ENCODE measurements around the gene PID1.

Gene PID1

DNA sequence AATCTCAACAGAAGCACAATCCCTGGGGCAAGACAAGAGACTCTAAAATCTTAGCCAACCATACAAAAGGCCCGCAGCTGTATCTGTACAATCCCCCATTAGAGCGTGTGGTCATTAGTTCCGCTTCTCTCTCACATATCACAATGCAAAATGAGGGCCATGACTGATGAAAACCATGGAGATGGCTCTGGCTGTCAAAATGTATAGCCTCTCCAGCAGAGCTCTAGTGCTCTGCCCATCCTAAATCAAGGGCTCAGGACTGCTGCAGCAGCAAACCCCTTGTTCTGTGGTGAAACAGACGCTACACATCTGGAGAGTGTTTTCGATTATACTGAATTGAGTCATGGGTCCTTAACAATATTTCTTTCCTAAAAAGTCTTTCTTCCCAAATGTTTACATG is 221.0 kb downstream of the PID1 start:
- no peak overlapping the region for H3K4me3 Mint-ChIP-seq
- no peaks in the 10 kb centered on the region for H3K27me3 Mint-ChIP-seq
- H3K27ac Mint-ChIP-seq, result no peak overlapping the region
- H3K9me3 Mint-ChIP-seq (ENCODE audit: low read depth), result peaks cover 15% of the 10 kb centered on the region
- no peaks in the 10 kb centered on the region for H3K4me1 Mint-ChIP-seq (ENCODE audit: low read depth)
- H3K36me3 Mint-ChIP-seq, result no peaks in the 10 kb centered on the region

DNA sequence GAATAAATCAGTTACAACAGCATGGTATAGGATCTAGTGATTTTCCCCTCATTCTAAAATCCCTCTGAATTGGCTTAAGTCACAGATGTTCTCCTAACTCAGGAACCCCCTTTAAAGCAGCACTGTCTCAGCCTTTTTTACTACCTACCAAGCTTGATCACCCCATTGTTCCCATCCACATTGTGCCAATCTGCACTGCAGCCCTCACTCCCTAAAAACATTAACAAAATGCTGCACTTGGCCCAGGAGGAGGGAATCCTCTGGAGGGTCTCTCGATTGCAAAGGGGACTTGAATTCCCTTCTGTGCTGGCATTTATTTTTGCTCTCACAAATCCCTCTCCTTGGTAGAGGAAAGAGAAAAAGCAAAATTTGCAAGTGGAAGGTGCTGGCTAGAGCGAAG is 223.0 kb downstream of the PID1 start:
- no peaks in the 10 kb centered on the region for H3K4me1 Mint-ChIP-seq (ENCODE audit: low read depth)

GRCh38 chr2:229045671-229046070 is 225.4 kb downstream of the PID1 start:
- no peak overlapping the region for H3K27ac Mint-ChIP-seq
- H3K4me1 Mint-ChIP-seq (ENCODE audit: low read depth), result no peaks in the 10 kb centered on the region

More for the DNA sequence above, 223.0 kb downstream of the PID1 start:
- H3K27me3 Mint-ChIP-seq, result no peaks in the 10 kb centered on the region
- H3K4me3 Mint-ChIP-seq, result no peak overlapping the region
- H3K36me3 Mint-ChIP-seq, result no peaks in the 10 kb centered on the region
- H3K9me3 Mint-ChIP-seq (ENCODE audit: low read depth), result peaks cover 7% of the 10 kb centered on the region
- no peak overlapping the region for H3K27ac Mint-ChIP-seq

GRCh38 chr2:229044581-229044980 is 226.5 kb downstream of the PID1 start:
- Mint-ChIP-seq H3K27me3 (no peaks in the 10 kb centered on the region), H3K36me3 (no peaks in the 10 kb centered on the region), H3K4me3 (no peak overlapping the region), H3K4me1 (ENCODE audit: low read depth) (no peaks in the 10 kb centered on the region), H3K27ac (no peak overlapping the region), H3K9me3 (ENCODE audit: low read depth) (peaks cover under 1% of the 10 kb centered on the region)

More at GRCh38 chr2:229045671-229046070, 225.4 kb downstream of the PID1 start:
- Mint-ChIP-seq H3K27me3 (no peaks in the 10 kb centered on the region), H3K4me3 (no peak overlapping the region), H3K36me3 (no peaks in the 10 kb centered on the region), H3K9me3 (ENCODE audit: low read depth) (peaks cover 7% of the 10 kb centered on the region)

DNA sequence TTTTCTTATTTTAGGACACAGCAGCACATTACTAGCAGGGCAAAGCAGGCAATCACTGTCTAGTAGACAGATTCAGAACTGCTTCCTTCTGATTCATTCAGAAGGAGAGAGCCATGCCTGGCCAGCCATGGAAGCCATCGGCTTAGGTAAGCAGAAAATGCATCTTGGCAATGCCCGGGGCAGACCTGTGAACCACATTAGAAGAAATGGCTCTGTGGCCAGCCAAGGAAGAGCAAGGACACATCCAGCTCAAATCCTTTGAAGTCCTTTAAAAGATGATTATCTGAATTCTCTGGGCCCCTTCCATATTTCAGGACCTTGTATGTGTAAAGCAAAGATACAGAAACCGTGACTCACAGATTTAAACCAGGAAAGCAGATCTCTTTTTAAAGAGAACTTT is 227.4 kb downstream of the PID1 start:
- H3K4me3 Mint-ChIP-seq, result no peak overlapping the region
- no peaks in the 10 kb centered on the region for H3K36me3 Mint-ChIP-seq
- H3K27me3 Mint-ChIP-seq, result no peaks in the 10 kb centered on the region
- no peak overlapping the region for H3K27ac Mint-ChIP-seq
- H3K9me3 Mint-ChIP-seq (ENCODE audit: low read depth), result no peaks in the 10 kb centered on the region
- no peaks in the 10 kb centered on the region for H3K4me1 Mint-ChIP-seq (ENCODE audit: low read depth)

- Mint-ChIP-seq H3K9me3 (ENCODE audit: low read depth) (no peaks in the 10 kb centered on the region), H3K27me3 (no peaks in the 10 kb centered on the region), H3K36me3 (no peaks in the 10 kb centered on the region), H3K4me1 (ENCODE audit: low read depth) (no peaks in the 10 kb centered on the region), H3K27ac (no peak overlapping the region), H3K4me3 (no peak overlapping the region)
Observed at GRCh38 chr2:229042349-229042748, 228.7 kb downstream of the PID1 start.

- Mint-ChIP-seq H3K9me3 (ENCODE audit: low read depth) (no peaks in the 10 kb centered on the region), H3K27ac (no peak overlapping the region), H3K27me3 (no peaks in the 10 kb centered on the region), H3K36me3 (no peaks in the 10 kb centered on the region), H3K4me1 (ENCODE audit: low read depth) (no peaks in the 10 kb centered on the region), H3K4me3 (no peak overlapping the region)
Observed at GRCh38 chr2:229041691-229042090, 229.4 kb downstream of the PID1 start.

- Mint-ChIP-seq H3K4me1 (ENCODE audit: low read depth) (no peaks in the 10 kb centered on the region), H3K27me3 (no peaks in the 10 kb centered on the region), H3K36me3 (no peaks in the 10 kb centered on the region), H3K4me3 (no peak overlapping the region), H3K27ac (no peak overlapping the region), H3K9me3 (ENCODE audit: low read depth) (no peaks in the 10 kb centered on the region)
Observed at GRCh38 chr2:229037621-229038020, 233.5 kb downstream of the PID1 start.

DNA sequence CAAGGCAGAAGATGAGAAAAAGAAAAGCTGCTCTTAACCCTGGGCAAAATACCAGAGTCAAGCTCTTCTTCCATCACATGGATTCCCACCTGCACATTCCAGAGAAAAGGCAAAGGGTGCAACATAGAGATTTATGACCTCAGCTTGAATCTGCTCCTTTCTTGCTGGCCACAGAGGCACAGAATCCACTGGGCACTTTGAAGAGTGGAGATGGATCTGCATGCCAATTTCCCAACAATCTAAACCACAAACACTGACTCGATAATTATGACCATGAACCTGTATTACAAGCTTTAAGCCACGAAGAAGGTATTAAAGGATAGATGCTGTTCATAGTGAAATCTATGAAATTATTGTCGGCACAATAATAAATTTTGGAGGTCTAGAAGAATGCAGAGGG is 237.3 kb downstream of the PID1 start:
- H3K27ac Mint-ChIP-seq, result no peak overlapping the region
- no peaks in the 10 kb centered on the region for H3K36me3 Mint-ChIP-seq
- peaks cover 4% of the 10 kb centered on the region for H3K9me3 Mint-ChIP-seq (ENCODE audit: low read depth)
- no peaks in the 10 kb centered on the region for H3K27me3 Mint-ChIP-seq
- H3K4me3 Mint-ChIP-seq, result no peak overlapping the region
- no peaks in the 10 kb centered on the region for H3K4me1 Mint-ChIP-seq (ENCODE audit: low read depth)

DNA sequence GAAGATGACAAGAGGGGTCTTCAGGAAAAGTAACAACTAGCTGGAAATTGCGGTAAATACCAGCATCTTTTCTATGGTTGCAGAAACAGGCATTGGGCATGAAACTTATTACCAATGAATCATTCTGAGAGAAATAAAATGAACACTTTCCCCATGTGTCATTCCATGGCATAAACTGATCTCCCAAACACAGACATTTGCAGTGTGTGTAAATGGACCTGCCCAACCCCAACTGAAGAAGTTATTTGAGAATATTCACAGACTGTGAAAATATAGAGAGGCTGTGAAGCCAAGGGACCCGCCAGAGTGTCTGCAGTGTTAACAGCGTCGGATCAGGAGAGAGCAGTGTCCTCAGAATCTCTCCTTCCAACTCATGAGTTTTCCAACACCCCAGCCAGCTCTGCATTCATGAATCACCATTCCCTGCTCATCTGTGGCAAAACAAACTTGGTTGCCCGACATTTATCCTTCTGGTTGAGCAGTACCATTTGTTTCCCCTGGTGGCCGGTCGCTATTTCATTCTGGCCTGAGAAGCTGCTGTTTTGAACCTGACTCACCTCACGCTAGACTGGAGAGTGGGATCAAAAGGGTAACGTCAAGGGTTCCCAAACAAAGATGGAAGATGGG is 238.4 kb downstream of the PID1 start:
- no peaks in the 10 kb centered on the region for H3K36me3 Mint-ChIP-seq
- H3K4me1 Mint-ChIP-seq (ENCODE audit: low read depth), result no peaks in the 10 kb centered on the region
- H3K4me3 Mint-ChIP-seq, result no peak overlapping the region
- no peak overlapping the region for H3K27ac Mint-ChIP-seq
- no peaks in the 10 kb centered on the region for H3K27me3 Mint-ChIP-seq
- peaks cover 7% of the 10 kb centered on the region for H3K9me3 Mint-ChIP-seq (ENCODE audit: low read depth)

GRCh38 chr2:229027353-229028105 is 243.6 kb downstream of the PID1 start:
- H3K4me1 Mint-ChIP-seq (ENCODE audit: low read depth), result no peaks in the 10 kb centered on the region
- H3K27me3 Mint-ChIP-seq, result peaks cover 2% of the 10 kb centered on the region
- no peaks in the 10 kb centered on the region for H3K36me3 Mint-ChIP-seq
- H3K4me3 Mint-ChIP-seq, result no peak overlapping the region
- H3K9me3 Mint-ChIP-seq (ENCODE audit: low read depth), result peaks cover 8% of the 10 kb centered on the region
- H3K27ac Mint-ChIP-seq, result no peak overlapping the region

GRCh38 chr2:229025653-229026052 is 245.4 kb downstream of the PID1 start:
- peaks cover 8% of the 10 kb centered on the region for H3K9me3 Mint-ChIP-seq (ENCODE audit: low read depth)
- no peaks in the 10 kb centered on the region for H3K4me1 Mint-ChIP-seq (ENCODE audit: low read depth)
- no peaks in the 10 kb centered on the region for H3K36me3 Mint-ChIP-seq
- H3K4me3 Mint-ChIP-seq, result no peak overlapping the region
- no peak overlapping the region for H3K27ac Mint-ChIP-seq
- H3K27me3 Mint-ChIP-seq, result peaks cover 2% of the 10 kb centered on the region

DNA sequence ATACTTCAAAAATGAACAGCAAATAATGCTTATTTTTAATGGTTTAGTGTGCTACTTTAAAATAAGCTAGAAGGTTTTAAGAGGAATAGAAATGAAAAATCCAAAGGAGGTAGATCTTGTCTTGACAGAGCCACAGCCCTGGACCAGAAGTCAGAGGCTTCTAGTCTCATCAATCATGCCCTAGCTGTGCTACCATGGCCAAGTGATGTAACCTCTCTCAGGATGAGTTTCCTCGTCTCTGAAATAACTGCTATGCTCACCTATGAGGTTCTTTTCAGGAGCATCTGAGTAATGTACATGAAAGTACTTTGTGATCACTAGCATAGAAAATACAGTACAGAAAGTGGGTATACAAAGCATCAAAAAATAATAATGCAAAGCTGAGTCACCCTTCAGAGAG is 248.4 kb downstream of the PID1 start:
- H3K4me1 Mint-ChIP-seq (ENCODE audit: low read depth), result no peaks in the 10 kb centered on the region
- H3K27ac Mint-ChIP-seq, result no peak overlapping the region
- H3K27me3 Mint-ChIP-seq, result peaks cover 2% of the 10 kb centered on the region
- H3K36me3 Mint-ChIP-seq, result no peaks in the 10 kb centered on the region
- H3K9me3 Mint-ChIP-seq (ENCODE audit: low read depth), result peaks cover under 1% of the 10 kb centered on the region
- H3K4me3 Mint-ChIP-seq, result no peak overlapping the region

GRCh38 chr2:229022071-229022470 is 249.0 kb downstream of the PID1 start:
- Mint-ChIP-seq H3K27ac (no peak overlapping the region), H3K36me3 (no peaks in the 10 kb centered on the region), H3K4me3 (no peak overlapping the region), H3K27me3 (no peaks in the 10 kb centered on the region), H3K9me3 (ENCODE audit: low read depth) (peaks cover 4% of the 10 kb centered on the region), H3K4me1 (ENCODE audit: low read depth) (no peaks in the 10 kb centered on the region)

DNA sequence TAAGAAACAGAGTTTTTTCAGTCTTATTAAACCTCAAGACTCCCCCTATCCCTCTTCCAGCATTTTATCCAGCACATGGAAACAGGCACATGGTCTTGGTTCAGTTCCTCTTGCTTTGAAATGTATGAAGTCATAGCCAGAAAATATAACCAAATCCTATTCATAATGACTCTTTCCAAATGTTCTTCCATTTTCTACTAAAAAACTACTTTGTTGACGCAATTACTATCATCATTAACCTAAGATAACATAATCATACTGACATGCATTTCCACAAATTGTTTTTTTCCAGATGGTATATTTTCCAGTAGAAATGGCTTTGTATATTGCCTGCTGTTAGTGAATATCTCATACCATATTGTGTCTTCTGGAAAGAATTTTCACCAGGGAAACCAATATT is 261.3 kb downstream of the PID1 start:
- peaks cover 6% of the 10 kb centered on the region for H3K9me3 Mint-ChIP-seq (ENCODE audit: low read depth)
- no peaks in the 10 kb centered on the region for H3K36me3 Mint-ChIP-seq
- no peak overlapping the region for H3K4me3 Mint-ChIP-seq
- H3K4me1 Mint-ChIP-seq (ENCODE audit: low read depth), result no peaks in the 10 kb centered on the region
- no peak overlapping the region for H3K27ac Mint-ChIP-seq
- no peaks in the 10 kb centered on the region for H3K27me3 Mint-ChIP-seq

DNA sequence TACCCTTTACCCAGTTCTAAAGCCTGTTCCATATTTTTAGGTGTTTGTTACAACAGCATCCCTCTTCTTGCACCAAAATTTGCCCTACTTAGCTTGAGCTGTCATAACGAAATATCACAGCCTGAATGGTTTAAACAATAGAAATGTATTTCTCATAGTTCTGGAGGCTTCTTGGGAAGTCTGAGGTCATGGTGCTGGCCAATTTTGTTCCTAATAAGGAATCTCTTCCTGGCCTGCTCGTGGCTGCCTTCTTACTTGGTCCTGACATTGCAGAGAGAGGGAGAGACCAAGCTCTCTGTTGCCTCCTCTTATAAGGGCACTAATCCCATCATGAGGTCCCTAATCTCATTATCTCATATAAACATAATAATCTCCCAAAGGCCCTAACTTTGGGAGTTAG is 267.8 kb downstream of the PID1 start:
- Mint-ChIP-seq H3K4me3 (no peak overlapping the region), H3K27me3 (peaks cover 1% of the 10 kb centered on the region), H3K27ac (no peak overlapping the region), H3K4me1 (ENCODE audit: low read depth) (no peaks in the 10 kb centered on the region), H3K36me3 (no peaks in the 10 kb centered on the region), H3K9me3 (ENCODE audit: low read depth) (peaks cover 26% of the 10 kb centered on the region)

Measured in activated naive CD8-positive, alpha-beta T cell (primary cell).